SJCRH30 (cell line): ENCODE data around the gene ALG12. TPM values are rescaled to one million over a fixed set of nuclear protein-coding genes. Genes with fewer than 3 reads are reported as not detected.
A peak's percentile ranks its signal among the peaks of the same experiment; 100 is the strongest.

Experiments
- DNase-seq, 2 experiments: peaks; one replicate each; pipeline ENCODE4 v3.0.0-alpha.2; 2015 to 2020
- H3K27ac ChIP-seq: fragments of 250-450 bp; sonication (Bioruptor Pico); 2 replicates; pipeline ENCODE4 v1.5.1; 2020; ENCODE audit warnings: mild to moderate bottlenecking, moderate library complexity
- H3K27me3 ChIP-seq: fragments of 250-450 bp; sonication (Bioruptor Pico); 2 replicates; pipeline ENCODE4 v1.5.1; 2020; ENCODE audit warnings: mild to moderate bottlenecking, moderate library complexity
- H3K36me3 ChIP-seq: fragments of 250-450 bp; sonication (Bioruptor Pico); 2 replicates; pipeline ENCODE4 v1.5.1; 2020; ENCODE audit warnings: mild to moderate bottlenecking, moderate library complexity
- H3K4me1 ChIP-seq: fragments of 250-450 bp; sonication (Bioruptor Pico); 2 replicates; pipeline ENCODE4 v1.5.1; 2020; ENCODE audit warnings: mild to moderate bottlenecking, moderate library complexity
- H3K4me3 ChIP-seq: fragments of 250-450 bp; sonication (Bioruptor Pico); 2 replicates; pipeline ENCODE4 v1.5.1; 2020; ENCODE audit warnings: mild to moderate bottlenecking, moderate library complexity
- H3K9me3 ChIP-seq: fragments of 250-450 bp; sonication (Bioruptor Pico); replicated peaks from 2 replicates; pipeline ENCODE4 v1.5.1; 2020; ENCODE audit warnings: mild to moderate bottlenecking, moderate library complexity
- total RNA-seq: library from RNA; depleted of rRNA; stranded (reverse); fragments of >200 nt; shearing (Covaris generic); gene quantifications from 2 replicates; pipeline ENCODE4 v1.2.3, GENCODE V29; 2014

The ALG12 gene
- total RNA-seq, 1 experiment from 2014 or later, result 24.3 TPM

DNA sequence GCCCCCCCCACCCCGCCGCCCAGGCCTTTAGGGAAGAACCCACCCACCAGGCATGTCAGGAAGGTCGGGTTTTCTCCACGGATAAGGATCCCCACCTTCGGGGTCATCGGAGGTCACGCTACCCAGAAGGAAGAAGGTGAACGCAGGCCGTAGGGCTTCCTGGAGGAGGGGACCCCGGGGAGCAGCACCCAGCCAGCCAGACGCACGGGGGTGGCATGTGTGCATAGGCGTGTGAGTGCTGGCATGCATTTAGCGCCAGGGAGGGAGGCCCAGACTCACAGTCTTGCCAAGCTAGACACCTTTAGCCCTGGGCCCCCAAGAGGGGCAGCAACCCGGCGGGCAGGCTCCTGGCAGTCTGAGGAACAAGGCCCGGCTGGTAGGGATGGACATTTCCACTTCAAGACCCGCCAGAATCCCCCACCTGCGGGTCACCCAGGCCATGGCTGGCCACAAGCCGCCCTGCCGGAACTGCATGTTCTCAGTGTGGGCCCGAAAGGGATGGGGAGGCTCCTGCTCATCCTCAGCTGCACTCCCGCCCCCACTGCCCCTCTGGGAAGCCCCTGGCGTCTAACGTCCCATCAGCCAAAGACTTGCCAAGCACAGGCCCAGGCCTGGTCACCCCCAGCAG lies 25.6 kb upstream of the ALG12 start:
- H3K9me3 ChIP-seq, result no peaks in the 10 kb centered on the region; the same call in 1 of the 2 replicates
- H3K27ac ChIP-seq, result no peak overlapping the region
- H3K4me3 ChIP-seq, result no peak overlapping the region
- no peaks in the 10 kb centered on the region for H3K27me3 ChIP-seq
- peaks cover 47% of the 10 kb centered on the region for H3K4me1 ChIP-seq
- no peak for DNase-seq
- no peaks in the 10 kb centered on the region for H3K36me3 ChIP-seq

DNA sequence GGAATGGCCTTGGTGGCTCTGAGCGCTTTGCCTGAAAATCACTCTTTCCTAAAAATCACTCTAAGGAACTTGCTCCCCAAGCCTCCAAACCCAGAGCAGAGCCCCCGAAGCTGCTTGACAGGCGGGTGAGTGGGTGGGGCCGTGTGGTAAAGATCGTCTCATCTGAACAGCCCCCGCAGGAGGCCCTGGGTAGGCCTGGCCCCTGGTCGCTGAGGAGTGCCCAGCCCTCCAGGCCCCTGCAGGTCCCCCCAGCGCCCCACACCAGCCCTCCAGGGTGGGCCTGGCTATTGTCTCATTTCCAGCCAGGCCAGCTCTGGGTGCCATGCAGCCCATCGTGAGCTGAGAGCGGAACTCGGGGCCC lies 25.1 kb upstream of the ALG12 start:
- Histone ChIP-seq H3K36me3 (no peaks in the 10 kb centered on the region), H3K9me3 (no peaks in the 10 kb centered on the region; the same call in 1 of the 2 replicates), H3K27me3 (no peaks in the 10 kb centered on the region), H3K27ac (no peak overlapping the region), H3K4me1 (peaks cover 47% of the 10 kb centered on the region), H3K4me3 (no peak overlapping the region)
- no peak for DNase-seq

DNA sequence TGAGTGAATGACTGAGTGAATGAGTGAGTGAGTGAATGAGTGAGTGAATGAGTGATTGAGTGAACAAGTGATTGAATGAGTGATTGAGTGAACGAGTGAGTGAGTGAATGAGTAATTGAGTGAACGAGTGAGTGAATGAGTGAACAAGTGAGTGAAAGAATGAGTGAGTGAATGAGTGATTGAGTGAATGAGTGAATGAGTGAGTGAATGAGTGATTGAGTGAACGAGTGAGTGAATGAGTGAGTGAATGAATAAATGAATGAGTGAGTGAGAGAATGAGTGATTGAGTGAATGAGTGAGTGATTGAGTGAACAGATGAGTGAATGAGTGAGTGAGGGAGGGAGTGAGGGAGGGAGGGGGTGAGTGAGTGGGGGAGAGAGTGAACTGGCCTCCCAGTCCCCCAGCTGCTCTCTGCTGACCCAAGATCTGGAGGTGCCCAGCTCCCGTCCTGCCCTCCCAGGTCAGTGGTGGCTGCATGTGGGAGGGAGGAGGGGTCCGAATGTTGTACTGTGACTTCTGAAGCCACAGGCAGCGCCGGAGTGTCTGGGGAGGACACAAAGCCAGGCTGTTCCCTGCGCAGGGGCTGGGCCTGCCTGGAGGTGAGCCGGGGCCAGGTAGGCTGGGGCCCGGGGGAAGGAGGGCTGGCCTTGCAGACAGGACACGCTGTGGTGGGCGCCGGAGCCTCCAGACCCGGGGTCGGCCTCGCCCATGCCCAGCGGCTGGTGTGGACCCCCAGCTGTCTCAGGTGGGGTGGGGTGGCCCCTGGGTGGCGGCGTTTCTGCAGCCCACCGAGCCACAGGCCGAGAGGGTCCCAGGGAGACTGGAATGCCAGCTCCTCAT lies 24.5 kb upstream of the ALG12 start:
- Histone ChIP-seq H3K36me3 (no peaks in the 10 kb centered on the region), H3K27me3 (no peaks in the 10 kb centered on the region), H3K9me3 (no peaks in the 10 kb centered on the region; the same call in 1 of the 2 replicates), H3K4me3 (no peak overlapping the region), H3K27ac (no peak overlapping the region), H3K4me1 (peaks cover 46% of the 10 kb centered on the region)
- no peak for DNase-seq

DNA sequence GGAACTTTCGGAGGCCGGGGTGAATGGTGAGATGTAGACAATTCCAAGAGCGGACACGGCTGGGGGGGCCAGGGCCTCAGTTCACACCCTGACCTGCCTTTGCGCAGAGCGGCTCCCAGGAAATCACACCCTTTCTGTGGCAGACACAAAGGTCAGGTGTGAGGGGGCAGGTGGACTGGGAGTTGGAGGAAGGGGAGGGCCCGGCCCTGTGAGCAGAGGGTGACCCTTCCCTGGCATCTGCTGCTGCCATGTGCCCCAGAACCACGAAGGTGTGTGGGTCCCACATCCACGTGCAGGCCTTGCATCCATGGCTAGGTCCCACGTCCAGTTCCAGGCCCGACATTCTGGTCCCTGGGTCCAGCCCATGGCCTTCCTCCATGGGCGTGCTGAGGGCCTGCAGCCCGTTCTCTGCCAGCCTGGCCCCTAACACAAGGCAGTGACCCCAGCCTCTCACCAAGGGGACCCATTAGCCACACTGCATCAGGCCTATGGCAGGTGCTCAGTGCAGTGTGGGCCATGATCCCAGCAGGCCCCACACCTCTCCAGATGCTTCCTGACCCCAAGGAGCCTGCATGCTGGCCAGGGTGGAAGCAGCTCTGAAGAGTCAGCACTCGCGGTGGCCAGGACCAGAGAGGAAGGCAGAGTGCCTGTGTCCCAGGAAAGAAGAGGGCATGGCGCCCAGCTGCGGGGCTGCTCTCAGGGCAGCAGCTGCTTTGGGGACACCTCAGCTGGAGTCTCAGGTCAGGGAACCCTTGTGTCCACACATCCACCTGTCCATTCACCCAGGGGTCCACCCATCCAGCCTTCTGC lies 23.5 kb upstream of the ALG12 start:
- H3K4me3 ChIP-seq, result no peak overlapping the region
- no peaks in the 10 kb centered on the region; the same call in 1 of the 2 replicates for H3K9me3 ChIP-seq
- no peaks in the 10 kb centered on the region for H3K36me3 ChIP-seq
- no peak overlapping the region for H3K27ac ChIP-seq
- H3K27me3 ChIP-seq, result no peaks in the 10 kb centered on the region
- H3K4me1 ChIP-seq, result peaks cover 46% of the 10 kb centered on the region
- DNase-seq, result no peak

DNA sequence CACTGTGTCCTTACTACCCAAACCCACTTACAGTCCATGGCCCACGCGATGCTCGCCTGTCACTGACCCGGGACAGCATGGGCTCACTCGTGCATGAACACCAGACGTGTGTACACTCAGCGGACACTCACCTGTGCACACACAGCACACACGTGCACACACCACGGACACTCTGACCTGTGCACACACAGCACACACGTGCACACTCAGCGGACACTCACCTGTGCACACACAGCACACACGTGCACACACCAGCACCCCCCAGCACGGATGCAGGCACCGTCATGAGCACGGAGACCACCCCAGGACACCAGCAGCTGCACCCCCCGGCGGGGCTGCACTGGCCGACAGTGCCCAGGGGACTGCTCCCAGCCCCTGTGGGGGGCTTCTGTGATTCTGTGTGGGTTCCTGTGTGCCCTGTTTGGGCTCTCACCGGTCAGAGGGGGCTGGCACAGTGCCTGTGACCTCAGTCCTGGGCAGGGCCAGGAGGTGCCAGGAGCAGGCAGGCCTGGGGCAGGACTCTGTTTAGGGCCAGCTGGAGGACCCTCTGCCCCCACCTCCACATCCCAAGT lies 20.4 kb upstream of the ALG12 start:
- Histone ChIP-seq H3K4me1 (peaks cover 54% of the 10 kb centered on the region), H3K27me3 (no peaks in the 10 kb centered on the region), H3K36me3 (no peaks in the 10 kb centered on the region), H3K9me3 (no peaks in the 10 kb centered on the region; the same call in 1 of the 2 replicates), H3K27ac (peak overlapping the region; percentile 91), H3K4me3 (no peak overlapping the region)
- no peak for DNase-seq

DNA sequence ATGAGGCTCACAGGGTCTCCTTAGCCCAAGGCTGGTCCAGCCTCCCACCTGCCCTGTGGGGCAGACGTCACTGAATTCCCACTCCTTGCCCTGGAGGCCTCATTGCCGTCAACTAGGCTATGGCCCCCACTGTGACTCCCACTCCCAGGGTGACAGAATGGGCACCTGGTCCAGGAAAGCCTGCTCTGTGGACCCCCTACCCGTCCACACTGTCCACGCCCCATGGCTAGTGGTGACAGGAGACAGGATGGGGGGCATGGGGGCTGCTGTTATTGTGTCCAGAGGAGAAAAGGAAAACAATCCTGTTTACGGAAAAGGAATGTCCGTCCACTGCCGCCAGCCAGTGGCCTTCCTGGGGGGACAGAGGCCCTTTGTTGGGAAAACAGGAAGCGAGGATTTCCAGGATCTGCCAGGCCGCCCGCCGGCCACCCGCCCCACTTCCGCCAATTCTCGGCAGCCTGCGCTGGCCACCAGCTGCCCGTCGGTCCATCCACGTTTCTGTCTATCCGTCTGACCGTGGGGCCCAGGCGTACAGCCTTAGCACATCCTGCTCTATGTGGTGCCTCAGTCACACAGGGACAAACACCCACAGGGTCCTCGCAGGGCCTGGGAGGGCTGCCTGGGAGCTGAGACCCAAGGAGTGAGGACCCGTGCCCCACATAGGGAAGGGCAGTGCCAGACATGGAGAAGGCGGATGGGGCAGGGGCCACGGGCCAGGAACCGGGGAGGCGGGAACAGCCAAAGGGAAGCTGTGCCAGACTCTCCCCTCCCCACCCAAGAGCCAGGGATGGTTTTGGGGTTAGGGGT lies 19.7 kb upstream of the ALG12 start:
- Histone ChIP-seq H3K27me3 (no peaks in the 10 kb centered on the region), H3K36me3 (no peaks in the 10 kb centered on the region), H3K4me3 (peak overlapping the region; percentile 21), H3K9me3 (no peaks in the 10 kb centered on the region; the same call in 1 of the 2 replicates), H3K4me1 (peaks cover 56% of the 10 kb centered on the region), H3K27ac (peak overlapping the region; percentile 91)
- peak; percentile 88 to 92 for DNase-seq

DNA sequence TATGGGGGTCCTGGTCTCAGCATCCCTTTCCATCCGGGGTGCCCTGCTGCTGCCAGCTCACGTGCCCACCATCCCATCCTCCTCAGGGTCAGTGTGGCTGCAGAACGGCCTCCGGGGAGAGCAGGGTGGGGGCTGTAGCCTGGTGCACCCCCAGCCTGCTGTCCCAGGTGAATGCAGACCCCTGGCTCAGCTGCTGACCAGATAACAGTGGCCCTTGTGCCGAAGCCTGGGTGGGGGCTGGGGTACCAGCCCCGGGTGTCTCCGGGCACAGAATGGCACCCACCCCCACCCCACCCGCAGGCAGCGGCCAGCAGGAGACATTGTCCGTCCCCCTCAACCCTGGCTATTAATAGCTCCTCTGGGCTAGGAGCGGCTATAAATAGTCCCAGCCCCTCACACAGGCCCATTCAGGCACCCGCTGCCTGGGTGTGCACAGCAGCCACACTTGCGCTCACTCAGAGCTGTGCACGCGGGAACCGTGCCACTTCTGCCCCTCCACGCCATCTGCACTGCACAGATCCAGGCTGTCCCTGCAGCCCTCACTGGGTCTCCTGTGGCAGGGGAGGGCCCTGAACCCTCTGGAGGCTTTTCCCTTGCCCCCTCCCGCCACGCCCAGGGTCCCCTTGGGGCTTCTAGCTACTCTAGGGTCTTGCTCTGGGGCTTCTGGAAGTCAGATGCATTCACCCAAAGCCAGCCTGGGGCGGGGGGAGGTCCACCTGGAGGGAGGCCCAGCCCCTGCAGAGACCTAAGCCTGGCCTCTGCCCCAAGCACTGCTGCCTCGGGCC lies 18.9 kb upstream of the ALG12 start:
- Histone ChIP-seq H3K27ac (peak overlapping the region; percentile 91), H3K9me3 (no peaks in the 10 kb centered on the region), H3K4me3 (peak overlapping the region; percentile 52), H3K4me1 (peaks cover 52% of the 10 kb centered on the region), H3K36me3 (no peaks in the 10 kb centered on the region), H3K27me3 (no peaks in the 10 kb centered on the region)
- DNase-seq, result peak; percentile 79 to 84

DNA sequence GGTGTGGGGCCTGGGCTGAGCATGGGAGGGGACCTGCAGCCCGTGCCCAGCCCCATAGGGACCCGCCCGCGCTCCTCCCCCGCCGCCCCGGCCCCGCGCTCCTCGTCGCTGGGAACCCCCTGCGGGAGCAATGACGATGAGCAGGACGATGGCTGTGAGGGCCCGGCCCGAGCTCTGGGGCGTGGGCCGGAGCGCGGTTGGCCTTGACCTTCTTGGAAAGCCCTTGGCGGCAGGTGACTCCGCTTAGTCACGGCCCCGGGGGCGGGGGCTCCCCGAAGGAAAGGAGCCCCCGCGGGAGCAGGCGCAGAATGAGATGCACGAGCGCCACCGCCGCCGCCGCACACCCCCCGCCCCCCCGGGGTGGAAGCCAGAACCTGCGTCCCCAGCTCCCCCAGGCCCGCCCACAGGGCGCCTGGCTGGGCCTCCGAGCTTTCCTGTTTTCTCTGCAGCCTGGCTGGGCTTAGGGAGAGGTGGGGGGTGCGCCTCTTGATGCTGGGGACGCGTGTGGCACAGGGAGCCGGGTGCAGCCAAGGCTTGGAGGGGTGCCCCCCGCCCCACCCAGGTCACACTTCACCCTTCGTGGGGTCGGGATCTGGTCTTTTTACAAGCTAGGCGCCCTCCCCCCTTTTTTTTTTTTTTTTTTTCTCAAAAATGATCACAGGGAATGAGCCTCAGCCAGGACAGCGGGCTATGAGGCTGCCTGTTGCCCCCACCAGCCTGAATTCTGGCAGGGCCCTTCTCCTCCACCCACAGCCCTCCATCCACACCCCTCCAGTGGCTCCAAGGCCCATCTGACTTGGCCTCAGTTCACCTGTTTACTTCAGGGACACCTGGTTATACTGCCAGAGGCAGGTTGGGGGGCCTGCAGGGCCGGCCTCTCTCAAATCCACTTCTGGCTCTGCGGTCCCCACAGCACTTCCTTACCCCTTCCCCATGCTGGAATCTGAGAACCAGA lies 18.1 kb upstream of the ALG12 start:
- Histone ChIP-seq H3K36me3 (no peaks in the 10 kb centered on the region), H3K9me3 (no peaks in the 10 kb centered on the region), H3K27me3 (no peaks in the 10 kb centered on the region), H3K4me1 (peaks cover 58% of the 10 kb centered on the region), H3K27ac (peak overlapping the region; percentile 91), H3K4me3 (peak overlapping the region; percentile 52)
- DNase-seq, result peak; percentile 94

DNA sequence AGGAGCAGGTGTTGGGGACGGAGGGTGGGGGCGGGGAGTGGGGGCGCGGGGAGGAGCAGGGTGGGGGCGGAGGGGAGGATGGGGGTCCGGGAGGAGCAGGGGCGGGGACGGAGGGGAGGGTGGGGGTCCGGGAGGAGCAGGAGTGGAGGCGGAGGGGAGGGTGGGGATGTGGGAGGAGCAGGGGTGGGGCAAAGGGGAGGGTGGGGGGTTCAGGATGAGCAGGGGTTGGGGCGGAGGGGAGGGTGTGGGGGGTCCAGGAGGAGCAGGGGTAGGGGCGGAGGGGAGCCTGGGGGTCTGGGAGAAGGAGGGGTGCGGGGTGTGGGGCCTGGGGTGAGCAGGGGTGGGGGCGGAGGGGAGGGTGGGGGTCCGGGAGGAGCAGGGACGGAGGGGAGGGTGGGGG lies 17.3 kb upstream of the ALG12 start:
- Histone ChIP-seq H3K9me3 (no peaks in the 10 kb centered on the region), H3K4me1 (peaks cover 61% of the 10 kb centered on the region), H3K27me3 (no peaks in the 10 kb centered on the region), H3K4me3 (no peak overlapping the region), H3K27ac (no peak overlapping the region), H3K36me3 (no peaks in the 10 kb centered on the region)
- peak; percentile 63 to 67 for DNase-seq

DNA sequence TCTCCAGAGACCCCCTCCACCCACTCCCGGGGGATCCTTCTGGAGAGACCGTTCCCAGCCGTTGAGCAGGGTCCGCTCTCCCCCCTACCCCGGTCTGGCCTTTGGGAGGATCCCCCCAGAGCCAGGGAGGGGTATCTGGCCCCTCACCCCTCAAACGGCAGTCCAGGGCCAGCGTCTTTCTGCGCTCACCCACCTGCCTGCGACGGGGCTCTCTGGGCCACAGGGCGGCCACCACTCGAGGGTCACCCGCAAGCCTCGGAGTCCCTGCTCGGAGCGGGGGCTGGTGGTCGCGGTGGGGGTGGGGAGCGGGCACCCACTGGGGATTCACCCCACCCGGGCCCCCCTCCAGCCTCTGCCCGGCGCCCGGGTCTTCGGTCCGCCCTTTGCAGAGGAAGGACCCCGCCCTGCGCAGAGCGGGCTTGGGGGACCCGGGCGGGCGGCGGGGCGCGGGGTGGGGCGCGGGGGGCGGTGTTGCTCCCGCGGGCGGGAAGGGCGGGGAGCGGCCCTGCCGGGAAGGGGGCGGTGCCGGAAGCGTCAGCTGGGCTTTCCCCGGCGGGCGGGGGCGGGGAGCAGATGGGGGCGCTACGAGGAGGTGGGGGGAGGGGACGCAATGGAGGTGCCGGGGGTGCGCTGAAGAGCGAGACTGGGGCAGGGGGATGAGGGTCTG lies 16.8 kb upstream of the ALG12 start:
- DNase-seq, result peak; percentile 86 to 88

DNA sequence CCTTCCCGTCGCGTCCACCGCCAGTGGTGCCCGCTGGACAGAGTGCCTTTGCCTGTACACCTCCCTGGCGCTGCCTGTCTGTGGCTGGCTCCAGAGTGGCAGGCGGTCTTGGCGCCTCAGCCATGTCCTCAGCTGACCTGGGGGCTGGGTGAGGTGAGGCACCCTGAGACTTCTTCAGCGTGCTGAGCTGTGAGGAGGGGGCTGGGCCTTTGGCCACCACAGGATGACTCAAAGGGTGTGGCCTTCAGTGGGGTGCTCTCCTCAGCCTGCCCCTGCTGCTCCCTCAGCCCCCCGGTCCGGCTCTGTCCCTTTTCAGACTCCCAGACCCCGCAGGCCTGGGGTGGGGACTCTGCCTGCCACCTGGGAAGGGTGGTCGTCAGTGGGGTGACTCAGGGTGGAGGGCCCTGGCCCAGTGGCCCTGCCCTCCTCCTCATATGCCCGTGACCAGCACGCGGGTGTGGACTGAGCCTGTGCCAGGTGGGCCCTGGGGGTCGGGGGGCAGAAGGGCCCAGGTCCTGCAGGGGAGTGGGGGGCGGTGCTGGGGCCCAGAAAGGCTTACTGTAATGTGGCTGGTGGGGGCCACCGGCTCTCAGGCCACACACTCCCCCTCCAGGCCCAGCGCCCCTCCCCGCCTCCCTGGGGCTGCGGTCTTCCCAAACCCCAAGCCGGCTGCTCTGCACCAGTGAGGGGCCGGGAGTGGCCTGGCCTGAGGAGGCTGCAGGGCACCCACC lies 16.1 kb upstream of the ALG12 start:
- peak overlapping the region; percentile 37; the same call in 1 of the 2 replicates for H3K27ac ChIP-seq
- H3K27me3 ChIP-seq, result no peaks in the 10 kb centered on the region
- H3K36me3 ChIP-seq, result no peaks in the 10 kb centered on the region
- no peaks in the 10 kb centered on the region for H3K9me3 ChIP-seq
- H3K4me3 ChIP-seq, result peak overlapping the region; percentile 54
- peak; percentile 54 to 60 for DNase-seq
- H3K4me1 ChIP-seq, result peaks cover 55% of the 10 kb centered on the region

More for the DNA sequence above, 16.8 kb upstream of the ALG12 start:
- Histone ChIP-seq H3K27me3 (no peaks in the 10 kb centered on the region), H3K4me3 (peak overlapping the region; percentile 54), H3K4me1 (peaks cover 61% of the 10 kb centered on the region), H3K27ac (peak overlapping the region; percentile 37; the same call in 1 of the 2 replicates), H3K36me3 (no peaks in the 10 kb centered on the region), H3K9me3 (no peaks in the 10 kb centered on the region)
